NCI-H69 (cell line): Measurements from ENCODE around the gene SYNGR2.
A peak's percentile ranks its signal among the peaks of the same experiment; 100 is the strongest.

Source experiments
- DNase-seq: peaks from one replicate; lab custom pipeline; 2025; lab: John Stamatoyannopoulos, UW

SYNGR2 gene

DNA sequence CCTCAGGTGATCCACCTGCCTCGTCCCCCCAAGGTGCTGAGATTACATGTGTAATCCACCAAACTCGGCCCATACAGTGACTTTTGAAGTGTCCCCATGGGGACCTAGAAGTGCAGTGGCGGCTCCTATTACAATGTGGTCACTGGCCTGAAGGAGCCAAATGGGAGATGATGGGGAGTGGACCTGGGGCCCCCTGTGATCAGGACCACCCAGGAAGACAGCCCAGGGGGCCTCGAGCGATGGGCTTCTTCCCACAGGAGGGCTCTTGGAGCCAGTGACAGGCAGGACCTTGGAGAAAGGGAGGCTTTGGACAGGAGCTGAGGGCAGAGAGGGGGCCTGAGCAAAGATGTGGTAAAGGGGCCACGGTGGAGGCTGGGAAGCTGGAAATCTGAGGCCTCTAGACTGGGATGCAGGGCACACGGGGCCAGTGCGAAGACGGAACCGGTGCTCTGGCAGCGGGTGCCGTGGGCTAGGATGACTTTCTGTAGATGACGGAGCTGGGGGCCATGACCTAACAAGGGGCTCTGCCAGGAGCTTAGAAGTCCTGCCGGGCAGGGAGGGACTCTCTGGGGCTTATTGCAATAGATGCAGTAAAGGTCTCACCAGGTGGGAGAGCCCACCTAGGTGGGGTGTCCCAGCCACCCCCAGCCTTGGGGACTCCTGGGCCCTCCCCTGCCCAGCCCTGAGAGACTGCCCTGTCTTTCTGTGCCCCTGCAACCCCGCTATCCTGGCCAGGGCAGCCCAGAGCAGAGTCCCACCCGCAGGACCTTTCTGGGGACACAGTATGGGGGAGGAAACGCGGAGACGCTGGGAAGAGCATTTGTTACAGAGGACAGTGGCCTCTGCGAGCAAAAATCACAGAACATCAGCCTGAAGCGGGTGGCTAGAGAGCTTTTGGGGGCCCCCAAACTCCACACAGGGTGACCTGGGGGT, 24.9 kb upstream of the SYNGR2 start:
- no peak for DNase-seq

DNA sequence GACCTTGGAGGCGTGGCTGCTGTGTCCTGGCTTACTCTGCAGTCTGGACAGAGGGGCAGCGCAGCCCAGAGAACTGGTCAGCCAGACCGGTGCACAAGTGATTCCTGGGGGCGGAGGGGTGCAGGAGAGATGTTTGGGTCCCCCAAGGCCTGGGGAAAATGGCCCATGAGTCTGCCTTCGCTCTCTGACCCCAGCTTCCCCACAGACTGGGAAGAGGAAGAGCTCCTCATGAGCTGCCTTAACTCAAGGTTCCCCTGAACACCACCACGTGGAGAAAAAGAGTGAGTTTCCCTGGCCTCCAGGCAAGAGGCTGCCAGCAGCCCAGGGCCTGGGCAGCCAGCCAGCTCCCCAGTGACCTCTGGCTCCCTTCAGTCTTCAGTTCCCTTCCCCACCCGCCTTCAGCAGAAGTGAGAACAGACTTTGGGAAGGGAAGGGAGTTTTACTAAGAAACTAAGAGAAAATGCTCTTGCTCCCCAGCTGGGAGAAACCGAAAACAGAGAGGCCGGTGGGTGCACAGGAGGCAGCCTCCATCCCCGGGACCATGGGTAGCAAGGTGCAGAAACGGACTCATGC, 24.1 kb upstream of the SYNGR2 start:
- peak; percentile 81 for DNase-seq

DNA sequence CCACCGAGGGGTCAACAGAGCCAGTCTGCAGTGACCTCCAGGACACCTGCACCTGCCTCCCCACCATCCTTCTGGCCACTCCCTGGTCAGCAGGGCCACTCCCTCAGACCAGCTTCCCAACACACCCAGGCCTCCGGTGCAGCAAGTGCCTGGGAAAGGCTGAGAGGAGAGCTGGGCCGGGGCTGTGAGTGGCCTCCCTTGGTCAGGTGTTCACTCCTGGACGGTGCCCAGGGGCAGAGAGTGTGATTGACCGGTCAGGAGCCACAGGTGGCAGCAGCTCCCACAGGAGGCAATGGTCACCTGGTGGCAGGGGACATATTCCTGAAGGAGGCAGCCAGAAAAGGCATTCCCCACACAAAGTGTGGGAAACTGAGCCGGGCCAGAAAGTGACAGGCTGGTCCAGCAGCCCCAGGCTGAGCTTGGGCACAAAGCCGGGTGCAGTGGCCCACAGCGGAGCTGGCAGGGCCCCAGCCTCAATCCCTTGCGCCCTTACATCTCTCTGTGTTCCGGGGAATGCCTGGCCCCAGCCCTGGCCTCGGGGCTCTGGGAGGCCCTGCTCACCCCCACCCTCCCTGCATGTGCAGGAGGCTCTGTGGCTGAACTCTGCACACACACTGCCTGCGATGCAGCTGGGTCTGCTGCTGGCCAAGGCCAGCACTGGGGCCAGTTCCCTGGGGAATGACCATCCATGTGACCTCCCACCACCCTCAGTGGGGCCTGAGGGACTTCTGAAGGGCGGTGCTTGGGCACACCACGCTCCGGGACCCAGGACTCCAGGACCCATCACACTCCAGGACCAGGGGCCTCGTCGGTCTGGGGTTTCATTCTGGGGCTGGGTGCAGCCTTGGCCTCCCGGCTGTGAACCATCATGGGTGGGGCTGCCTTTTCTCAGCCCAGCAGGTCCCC, 23.4 kb upstream of the SYNGR2 start:
- no peak for DNase-seq

DNA sequence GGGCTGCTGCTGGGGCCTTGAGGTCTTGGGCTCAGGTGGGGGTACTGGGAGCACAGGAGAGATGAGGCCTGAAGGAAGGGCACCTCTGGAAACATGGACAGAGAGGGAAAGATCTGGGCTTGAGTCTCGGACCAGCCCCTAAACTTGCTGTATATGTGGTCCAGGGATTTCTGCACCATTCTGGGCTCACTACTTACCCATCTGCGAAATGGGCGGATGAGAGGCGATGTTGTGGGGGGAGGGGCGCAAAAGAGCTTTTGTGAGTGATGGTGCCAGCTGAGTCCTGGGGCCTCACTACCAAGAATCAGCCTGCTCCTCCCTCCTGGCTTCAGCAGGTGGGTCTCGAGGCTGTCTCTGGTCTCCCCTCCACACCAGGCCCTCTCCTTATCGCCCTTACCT, 21.9 kb upstream of the SYNGR2 start:
- no peak for DNase-seq

DNA sequence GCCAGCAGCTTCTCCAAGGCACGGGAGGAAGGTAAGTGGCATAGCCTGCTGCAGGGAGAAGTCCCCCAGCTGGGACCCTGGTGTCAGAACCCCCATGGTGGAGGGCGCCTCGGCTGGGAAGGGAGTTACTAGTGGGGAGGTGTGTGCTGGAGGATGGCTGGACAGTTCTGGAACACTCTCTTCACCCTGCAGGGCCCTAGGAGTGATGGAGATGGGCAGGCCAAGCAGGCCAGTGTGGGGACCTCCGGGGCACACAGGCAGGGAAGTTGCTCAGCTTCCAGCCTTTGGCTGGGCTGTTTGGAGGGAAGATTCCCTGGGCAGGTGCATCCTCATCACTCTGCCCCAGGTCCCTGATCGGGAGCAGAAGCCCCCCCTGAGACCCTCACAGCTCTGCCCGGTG, 21.5 kb upstream of the SYNGR2 start:
- DNase-seq: no peak

DNA sequence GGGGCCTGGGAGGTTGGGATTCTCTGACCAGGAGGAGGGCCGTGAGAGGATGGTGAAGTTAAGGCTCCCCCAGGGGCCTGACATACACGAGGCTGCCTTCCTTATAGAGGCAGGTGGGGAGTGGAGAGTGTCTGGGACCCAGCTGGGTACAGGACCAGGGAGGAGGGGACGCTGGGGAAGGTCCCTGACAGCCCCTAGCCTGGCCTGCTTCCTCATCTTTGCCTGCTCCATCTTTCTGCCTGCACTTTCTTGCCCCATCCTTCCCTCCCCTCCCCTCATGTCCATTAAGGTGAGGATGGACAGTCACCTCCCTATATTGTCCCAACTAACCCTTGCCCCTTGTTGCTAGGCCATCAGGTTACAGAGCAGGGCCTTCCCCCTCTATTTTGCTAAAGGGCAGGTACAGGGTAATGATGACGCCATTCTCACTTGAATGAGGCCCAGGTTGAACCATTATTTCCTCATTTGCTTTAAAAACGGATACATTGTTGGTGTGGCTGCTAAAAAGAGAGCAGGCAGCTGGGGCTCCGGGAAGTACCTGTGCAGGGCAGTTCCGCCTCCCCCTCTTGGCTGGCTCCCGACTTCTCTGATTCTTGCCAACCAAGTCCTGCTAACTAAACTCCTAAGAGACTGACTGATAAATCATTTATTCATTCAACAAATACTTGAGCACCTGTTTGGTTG, 20.9 kb upstream of the SYNGR2 start:
- DNase-seq: no peak

DNA sequence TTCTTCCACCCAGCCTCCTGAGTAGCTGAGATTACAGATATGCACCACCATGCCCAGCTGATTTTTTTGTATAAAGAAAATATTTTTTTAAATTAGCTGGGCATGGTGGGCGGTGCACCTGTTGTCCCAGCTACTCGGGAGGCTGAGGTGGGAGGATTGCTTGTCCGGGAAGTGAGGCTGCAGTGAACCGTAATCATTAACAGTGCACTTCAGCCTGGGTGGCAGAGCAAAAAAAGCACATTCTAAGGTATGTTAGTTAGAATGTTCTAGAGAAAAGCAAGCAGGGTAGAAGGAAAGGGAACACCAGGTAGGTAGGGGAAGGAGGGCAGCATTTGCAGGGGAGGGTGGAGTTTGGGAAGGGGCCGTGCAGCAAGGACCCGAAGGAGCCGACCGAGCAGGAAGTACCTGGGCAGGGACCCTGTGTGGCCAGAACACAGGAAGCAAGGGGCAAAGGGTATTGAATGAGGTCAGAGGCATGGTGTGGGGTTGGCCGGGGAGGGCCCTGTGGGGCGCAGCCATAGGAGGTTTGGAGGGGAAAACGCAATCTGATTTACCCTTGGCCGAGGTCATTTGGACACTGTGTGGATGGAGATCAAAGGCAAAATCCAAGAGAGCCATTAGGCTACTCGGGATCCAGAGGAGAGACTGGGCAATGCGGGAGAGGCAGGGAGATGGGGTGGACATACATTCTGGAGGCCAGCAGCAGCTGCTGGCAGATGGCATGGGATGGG, 19.9 kb upstream of the SYNGR2 start:
- DNase-seq: no peak

DNA sequence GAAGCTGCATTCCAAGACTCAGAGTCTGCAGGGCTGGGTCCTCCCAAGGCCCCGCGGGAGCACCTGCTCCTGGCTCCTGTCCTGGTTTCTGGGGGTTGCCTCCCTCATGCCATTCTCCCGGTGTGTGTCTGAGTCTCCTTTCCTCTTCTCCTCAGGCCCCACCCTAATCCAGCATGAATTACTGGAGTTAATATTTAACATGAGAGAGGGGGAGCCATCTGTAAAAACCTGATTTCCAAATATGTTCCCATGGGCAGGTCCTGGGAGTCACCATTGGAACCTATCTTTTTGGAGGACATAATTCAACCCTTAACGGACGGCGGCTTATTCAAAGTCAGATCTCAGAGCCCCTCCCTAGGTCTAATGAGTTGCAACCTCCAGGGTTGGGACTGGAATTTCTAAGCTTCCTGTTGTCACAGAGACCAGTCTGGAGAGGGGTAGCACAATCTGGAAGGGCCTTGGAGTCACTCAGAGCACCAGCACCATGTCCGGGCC, 16.8 kb upstream of the SYNGR2 start:
- no peak for DNase-seq

DNA sequence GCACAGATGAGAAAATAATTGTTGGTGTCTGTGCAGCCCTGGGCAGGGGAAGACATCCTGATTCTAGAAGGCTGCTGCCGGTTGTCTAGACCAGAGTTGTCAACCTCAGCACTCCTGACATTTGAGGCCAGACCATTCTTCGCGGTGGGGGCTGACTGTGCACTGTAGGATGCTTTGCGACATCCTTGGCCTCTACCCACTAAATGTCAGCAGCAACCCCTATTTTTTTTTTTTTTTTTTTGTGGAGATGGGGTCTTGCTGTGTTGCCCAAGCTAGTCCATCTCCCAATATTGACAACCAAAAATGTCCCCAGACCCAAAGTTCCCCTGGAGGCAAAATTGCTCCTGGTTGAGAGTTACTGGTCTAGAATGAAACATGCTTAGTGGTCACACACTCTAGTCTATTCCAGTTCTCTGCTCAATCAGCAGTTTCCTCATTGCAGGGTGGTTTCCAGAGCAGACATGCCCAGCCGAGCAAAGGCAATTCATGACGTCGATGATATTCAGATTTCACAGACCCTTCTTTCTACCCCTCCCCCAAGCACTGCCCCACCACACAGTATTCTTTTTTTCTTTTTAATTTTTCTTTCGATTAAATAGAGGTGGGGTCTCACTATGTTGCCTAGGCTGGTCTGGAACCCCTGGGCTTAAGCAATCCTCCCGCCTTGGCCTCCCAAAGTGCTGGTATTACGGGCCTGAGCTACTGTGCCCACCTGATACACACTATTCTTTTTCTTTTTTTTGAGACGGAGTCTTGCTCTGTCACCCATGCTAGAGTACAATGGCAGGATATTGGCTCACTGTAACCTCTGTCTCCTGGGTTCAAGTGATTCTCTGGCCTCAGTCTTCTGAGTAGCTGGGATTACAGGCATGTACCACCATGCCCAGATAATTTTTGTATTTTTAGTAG, 13.2 kb upstream of the SYNGR2 start:
- DNase-seq: no peak

DNA sequence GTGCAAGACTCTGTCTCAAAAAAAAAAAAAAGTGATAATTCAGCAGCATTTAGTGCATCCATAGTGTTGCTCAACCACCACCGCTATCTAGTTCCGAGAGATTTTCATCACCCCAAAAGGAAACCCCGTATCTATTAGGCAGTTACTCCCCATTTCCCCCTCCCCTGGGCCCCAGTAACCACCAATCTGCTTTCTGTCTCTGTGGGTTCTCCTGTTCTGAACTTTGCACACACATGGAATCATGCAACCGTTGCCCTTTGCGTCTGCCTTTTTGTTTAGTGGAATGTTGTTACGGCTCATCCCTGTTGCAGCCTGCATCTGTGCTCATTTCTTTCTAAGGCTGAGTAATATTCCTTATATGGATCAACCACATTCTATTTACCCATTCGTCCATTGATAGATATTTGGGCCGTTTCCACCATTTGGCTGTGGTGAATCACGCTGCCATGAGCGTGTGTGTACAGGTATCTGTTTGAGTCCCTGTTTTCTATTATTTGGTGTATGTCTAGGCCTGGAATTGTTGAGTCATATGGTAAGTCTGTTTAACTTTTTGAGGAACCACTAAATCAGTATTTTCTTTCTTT, 8.7 kb upstream of the SYNGR2 start:
- no peak for DNase-seq

DNA sequence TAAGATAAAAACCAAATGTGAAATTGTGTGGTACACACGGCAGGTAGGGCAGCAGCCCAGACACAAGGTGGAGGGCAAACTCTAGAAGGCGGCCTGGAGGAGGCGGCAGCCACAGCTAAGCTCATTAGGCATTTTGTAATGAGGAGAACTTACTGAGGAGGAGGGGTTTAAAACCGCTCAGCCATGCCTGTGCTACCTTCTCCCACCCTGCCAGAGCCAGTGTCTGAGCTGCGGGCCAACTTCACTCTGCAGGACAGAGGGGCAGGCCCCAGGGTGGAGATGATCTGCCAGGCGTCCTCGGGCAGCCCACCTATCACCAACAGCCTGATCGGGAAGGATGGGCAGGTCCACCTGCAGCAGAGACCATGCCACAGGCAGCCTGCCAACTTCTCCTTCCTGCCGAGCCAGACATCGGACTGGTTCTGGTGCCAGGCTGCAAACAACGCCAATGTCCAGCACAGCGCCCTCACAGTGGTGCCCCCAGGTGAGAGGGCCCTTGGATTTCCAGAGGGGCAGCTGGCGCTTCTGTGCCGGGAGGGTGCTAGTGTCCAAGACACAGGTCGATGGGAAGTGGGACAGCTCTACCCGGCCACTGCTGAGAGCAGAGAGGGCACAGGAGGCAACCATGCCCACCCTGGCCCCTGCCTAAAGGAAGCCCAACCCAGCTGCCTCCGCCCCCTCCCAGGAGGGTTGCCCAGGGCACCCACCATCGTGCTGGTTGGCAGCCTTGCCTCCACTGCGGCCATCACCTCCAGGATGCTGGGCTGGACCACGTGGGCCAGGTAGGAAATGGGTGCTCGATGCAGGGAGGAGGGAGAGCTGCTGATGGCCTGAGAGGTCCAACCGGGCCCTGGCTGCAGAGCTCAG, 4.3 kb upstream of the SYNGR2 start:
- no peak for DNase-seq

DNA sequence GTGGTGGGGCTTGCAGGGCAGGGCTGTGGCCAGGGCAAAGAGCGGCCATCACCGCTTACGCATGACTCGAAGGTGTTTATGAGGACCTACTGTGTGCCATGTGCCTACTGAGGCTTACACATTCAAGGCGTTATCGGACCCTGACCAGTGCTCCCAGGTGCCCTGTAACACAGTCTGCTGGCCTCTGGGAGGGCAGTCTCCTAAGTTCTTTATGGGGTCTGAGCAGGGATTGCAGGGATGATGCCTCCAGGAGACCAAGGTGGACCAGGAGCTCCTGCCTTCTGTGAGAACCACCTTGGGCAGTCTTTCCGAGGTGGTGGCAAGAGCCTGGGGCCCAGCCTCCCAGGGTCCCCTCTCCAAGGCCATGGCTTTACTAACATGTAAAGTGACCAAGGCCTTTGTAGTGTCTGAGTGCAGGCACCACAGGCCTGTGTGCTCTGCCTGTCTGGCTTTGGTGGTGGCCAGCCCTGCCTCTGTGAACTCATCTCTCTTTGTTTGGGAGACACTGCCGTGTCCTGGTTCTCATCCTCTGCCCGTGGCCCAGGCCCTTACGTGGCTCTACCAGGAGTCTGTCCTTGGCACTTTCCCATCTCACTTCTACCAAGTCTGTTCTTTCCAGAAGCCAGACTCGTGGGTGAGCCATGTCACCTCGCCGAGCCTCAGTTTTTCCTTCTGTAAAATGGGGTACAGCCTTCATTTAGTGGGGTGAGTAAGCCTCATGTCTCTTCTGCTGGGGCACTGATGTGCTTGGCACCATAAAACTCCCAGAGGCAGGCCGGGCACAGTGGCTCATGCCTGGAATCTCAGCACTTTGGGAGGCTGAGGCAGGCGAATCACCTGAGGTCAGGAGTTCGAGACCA, 3.4 kb upstream of the SYNGR2 start:
- no peak for DNase-seq

DNA sequence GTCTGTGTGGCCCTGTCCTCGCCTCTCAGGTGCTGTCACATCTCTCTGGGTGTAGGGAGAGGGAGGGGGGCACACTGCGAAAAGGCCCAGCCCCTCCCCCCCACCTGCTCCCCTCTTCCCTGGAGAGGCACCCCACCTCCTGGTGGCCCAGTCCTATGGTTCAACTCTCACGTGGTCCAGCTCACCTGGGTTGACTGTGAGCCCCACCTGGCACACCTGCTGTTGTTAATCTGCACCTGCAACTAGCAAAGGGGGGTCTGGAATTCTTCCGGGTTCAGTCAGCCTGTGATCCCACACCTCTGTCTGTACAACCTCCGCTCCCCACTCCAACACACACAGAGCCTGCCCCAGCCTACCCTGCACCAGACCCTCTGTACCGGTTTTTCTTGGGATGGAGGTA, 2.0 kb upstream of the SYNGR2 start:
- DNase-seq: peak; percentile 59

DNA sequence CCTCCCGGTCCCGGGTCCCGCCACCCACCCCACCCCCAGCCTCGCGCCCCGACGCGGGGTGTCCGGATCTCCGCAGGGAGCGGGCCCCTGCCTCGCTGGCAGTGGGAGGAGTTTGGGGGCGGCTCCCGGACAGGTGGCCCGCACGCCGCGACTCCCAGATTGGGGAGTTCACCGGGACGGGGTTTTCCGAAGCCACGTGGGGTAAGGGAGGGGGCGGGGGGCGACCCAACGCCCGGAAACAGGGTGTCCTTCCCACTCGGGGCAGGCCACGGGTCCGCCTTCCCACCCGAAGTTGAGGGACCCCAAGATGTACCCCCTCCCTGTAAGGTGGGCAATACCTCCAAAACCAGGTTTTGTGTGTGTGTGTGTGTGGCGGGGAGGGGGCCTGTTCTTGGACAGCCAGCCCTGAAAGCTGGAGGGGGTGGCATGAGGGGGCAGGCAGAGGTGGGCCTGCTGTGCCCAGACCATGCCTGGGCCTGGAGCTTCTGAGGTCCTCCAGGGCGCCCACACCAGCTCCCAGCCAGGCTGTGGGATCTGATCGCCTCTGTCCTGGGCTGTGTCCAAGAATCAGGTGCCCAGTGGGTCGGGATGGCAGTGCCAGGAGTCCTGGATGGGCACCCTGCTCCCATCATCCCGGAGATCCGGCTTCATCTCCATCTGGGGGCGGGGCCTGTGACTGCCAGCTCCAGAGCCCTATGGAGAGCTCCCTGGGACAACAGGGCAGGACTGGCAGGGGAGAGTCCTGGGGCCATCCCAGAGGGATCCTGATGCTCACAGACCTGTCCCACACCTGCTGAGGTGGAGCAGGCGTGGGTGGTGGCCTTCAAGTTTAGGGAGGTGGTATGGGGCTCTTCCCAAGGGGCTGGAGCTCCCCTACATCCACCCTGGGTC, 767 bp downstream of the SYNGR2 start:
- peak; percentile 49 for DNase-seq

DNA sequence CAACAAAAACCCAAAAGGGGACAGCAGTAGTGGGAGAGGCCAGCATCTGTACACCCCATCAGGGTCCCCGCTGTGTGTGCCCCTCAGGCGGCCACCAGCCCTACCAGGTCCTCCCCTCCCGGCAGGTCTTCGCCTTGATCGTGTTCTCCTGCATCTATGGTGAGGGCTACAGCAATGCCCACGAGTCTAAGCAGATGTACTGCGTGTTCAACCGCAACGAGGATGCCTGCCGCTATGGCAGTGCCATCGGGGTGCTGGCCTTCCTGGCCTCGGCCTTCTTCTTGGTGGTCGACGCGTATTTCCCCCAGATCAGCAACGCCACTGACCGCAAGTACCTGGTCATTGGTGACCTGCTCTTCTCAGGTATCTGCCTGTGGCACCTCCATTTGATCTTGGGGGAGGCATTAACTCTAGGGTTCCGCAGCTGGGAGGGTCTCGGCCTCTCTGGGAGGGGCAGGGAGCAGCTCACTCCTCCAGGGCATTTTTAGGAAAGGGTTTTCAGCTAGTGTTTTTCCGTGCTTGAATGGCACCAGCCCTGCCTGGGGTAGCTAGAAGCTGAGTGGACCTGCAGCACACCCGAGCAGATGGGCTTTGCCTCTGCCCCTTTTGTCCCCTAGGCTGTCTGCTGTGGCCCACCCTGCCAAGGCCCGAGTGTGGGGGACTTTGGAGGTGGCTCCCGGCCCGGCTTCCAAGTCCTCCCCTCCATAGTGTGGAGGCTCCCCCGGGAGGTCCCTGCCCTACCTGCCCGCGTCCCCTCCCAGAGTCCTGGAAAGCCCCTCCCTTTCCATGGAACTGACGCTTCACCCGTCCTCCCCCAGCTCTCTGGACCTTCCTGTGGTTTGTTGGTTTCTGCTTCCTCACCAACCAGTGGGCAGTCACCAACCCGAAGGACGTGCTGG, 2.6 kb downstream of the SYNGR2 start:
- DNase-seq: no peak
